IMR-90 (cell line): ENCODE measurements around the gene NR1H2. TPM values are rescaled to one million over a fixed set of nuclear protein-coding genes. Genes with fewer than 3 reads are reported as not detected.
"Not testable (repeated sequence)": the region's sequence is repeated elsewhere in the genome, so short reads cannot be mapped to it uniquely, and the experiment has no call there.

Experiments
- ATAC-seq: fragments of 200-7000 bp; cut with Tn5 transposase; 2 replicates; pipeline ENCODE4 v1.9.1; 2020; ENCODE audit warnings: low read depth, mild to moderate bottlenecking, moderate library complexity
- BruUV-seq: library from RNA; stranded (reverse); fragments of 400-500 nt; replicated peaks from 2 replicates; lab custom pipeline; 2021; lab: Mats Ljungman, UMichigan
- CTCF ChIA-PET: fragments of 300-600 bp; formaldehyde crosslinking; extraction: SDS; loops from one replicate; lab custom pipeline; 2021; ENCODE audit warnings: antibody characterized with exemption; lab: Yijun Ruan, JAX
- POLR2A ChIA-PET: fragments of 300-600 bp; sonication (Branson Sonifier 250); formaldehyde crosslinking; loops from one replicate; lab custom pipeline; 2022; ENCODE audit warnings: antibody characterized with exemption; ENCODE audit not compliant: unreplicated experiment; lab: Charles Lee
- DNase-seq: peaks from one replicate; pipeline ENCODE4 v3.0.0; 2013
- H2AFZ ChIP-seq: replicated peaks from 2 replicates; pipeline ENCODE3; 2013; ENCODE audit warnings: low read length, mild to moderate bottlenecking; ENCODE audit not compliant: poor library complexity
- H2AK5ac ChIP-seq: 2 replicates; pipeline ENCODE4 v1.6.1; 2013; ENCODE audit warnings: low read depth, low read length, inconsistent platforms
- H2AK9ac ChIP-seq: replicated peaks from 2 replicates; pipeline ENCODE3; 2013; ENCODE audit warnings: mild to moderate bottlenecking, low read depth, low read length, moderate library complexity; ENCODE audit not compliant: poor library complexity
- H2BK120ac ChIP-seq: 2 replicates; pipeline ENCODE4 v1.6.1; 2013; ENCODE audit warnings: low read depth, low read length, inconsistent platforms
- H2BK15ac ChIP-seq: 3 replicates; pipeline ENCODE4 v1.6.1; 2013; ENCODE audit warnings: low read depth, low read length, inconsistent platforms
- H2BK20ac ChIP-seq: 2 replicates; pipeline ENCODE4 v1.6.1; 2013; ENCODE audit warnings: low read depth, mild to moderate bottlenecking, inconsistent platforms, low read length, moderate library complexity
- H2BK5ac ChIP-seq: 2 replicates; pipeline ENCODE4 v1.6.1; 2013; ENCODE audit warnings: mild to moderate bottlenecking, low read depth, low read length, inconsistent platforms; ENCODE audit not compliant: poor library complexity, severe bottlenecking
- H3K14ac ChIP-seq: replicated peaks from 2 replicates; pipeline ENCODE4 v1.6.1; 2013; ENCODE audit warnings: low read depth, low read length, inconsistent platforms
- H3K18ac ChIP-seq: 2 replicates; pipeline ENCODE4 v1.6.1; 2013; ENCODE audit warnings: low read depth, low read length, control low read depth
- H3K23ac ChIP-seq: 2 replicates; pipeline ENCODE4 v1.6.1; 2013; ENCODE audit warnings: low read depth, low read length, inconsistent platforms
- H3K27ac ChIP-seq: 2 replicates; pipeline ENCODE4 v1.5.1; 2013; ENCODE audit warnings: mild to moderate bottlenecking, control low read depth, low read length; ENCODE audit not compliant: insufficient read depth
- H3K27me3 ChIP-seq: 2 replicates; pipeline ENCODE4 v1.6.1; 2013; ENCODE audit warnings: low read length; ENCODE audit not compliant: control insufficient read depth, insufficient read depth
- H3K36me3 ChIP-seq: 2 replicates; pipeline ENCODE4 v1.6.1; 2013; ENCODE audit warnings: low read length, mixed read lengths; ENCODE audit not compliant: control insufficient read depth, insufficient read depth
- H3K4ac ChIP-seq: 2 replicates; pipeline ENCODE4 v1.6.1; 2013; ENCODE audit warnings: low read depth, low read length, inconsistent platforms
- H3K4me1 ChIP-seq: 2 replicates; pipeline ENCODE4 v1.6.1; 2013; ENCODE audit warnings: low read length, mixed read lengths; ENCODE audit not compliant: control insufficient read depth, insufficient read depth
- H3K4me2 ChIP-seq: 2 replicates; pipeline ENCODE4 v1.6.1; 2013; ENCODE audit warnings: low read depth, mild to moderate bottlenecking, control low read depth, low read length, moderate library complexity
- H3K4me3 ChIP-seq: 2 replicates; pipeline ENCODE4 v1.5.1; 2013; ENCODE audit warnings: low read depth, mild to moderate bottlenecking, control low read depth, low read length, moderate library complexity; ENCODE audit not compliant: insufficient read depth
- H3K56ac ChIP-seq: 2 replicates; pipeline ENCODE4 v1.6.1; 2013; ENCODE audit warnings: low read length, inconsistent platforms; ENCODE audit not compliant: insufficient read depth; ENCODE audit errors: extremely low read depth
- H3K79me1 ChIP-seq, 2 experiments: 2 replicates each; pipeline ENCODE4 v1.6.1; 2013; ENCODE audit warnings: low read length in 2 of 2, inconsistent platforms in 1 of 2, low read depth in 1 of 2
- H3K9ac ChIP-seq: 2 replicates; pipeline ENCODE4 v1.6.1; 2013; ENCODE audit warnings: low read depth, low read length, control low read depth
- H3K9me1 ChIP-seq: 2 replicates; pipeline ENCODE4 v1.6.1; 2013; ENCODE audit warnings: low read length, inconsistent platforms; ENCODE audit not compliant: insufficient read depth
- H3K9me3 ChIP-seq: 2 replicates; pipeline ENCODE4 v1.6.1; 2013; ENCODE audit warnings: low read length; ENCODE audit not compliant: control insufficient read depth, insufficient read depth
- H4K20me1 ChIP-seq: 2 replicates; pipeline ENCODE4 v1.6.1; 2013; ENCODE audit warnings: low read length, inconsistent platforms; ENCODE audit not compliant: insufficient read depth
- H4K5ac ChIP-seq: 2 replicates; pipeline ENCODE4 v1.6.1; 2013; ENCODE audit warnings: mild to moderate bottlenecking, low read depth, low read length, control low read depth
- H4K8ac ChIP-seq, 2 experiments: 2 replicates each; pipeline ENCODE4 v1.6.1; 2013; ENCODE audit warnings: low read depth in 2 of 2, low read length in 2 of 2, control low read depth in 1 of 2, inconsistent platforms in 1 of 2
- H4K91ac ChIP-seq: 2 replicates; pipeline ENCODE4 v1.6.1; 2013; ENCODE audit warnings: low read depth, low read length, inconsistent platforms; ENCODE audit not compliant: insufficient read depth
- BHLHE40 ChIP-seq: fragments of 150-350 bp; IDR thresholded peaks from 2 replicates; pipeline ENCODE4 v1.6.1; 2016; ENCODE audit warnings: mild to moderate bottlenecking, low read depth, low read length
- CEBPB ChIP-seq: IDR thresholded peaks from 2 replicates; pipeline ENCODE4 v1.6.1; 2012; ENCODE audit warnings: low read depth, low read length, improper control_type of control experiment
- MAFK ChIP-seq: IDR thresholded peaks from 2 replicates; pipeline ENCODE4 v1.6.1; 2012; ENCODE audit warnings: low read depth, low read length, improper control_type of control experiment
- MAZ ChIP-seq: IDR thresholded peaks from 2 replicates; pipeline ENCODE4 v1.6.1; 2012; ENCODE audit warnings: low read depth, mild to moderate bottlenecking, low read length, improper control_type of control experiment, moderate library complexity, borderline replicate concordance
- MXI1 ChIP-seq: IDR thresholded peaks from 2 replicates; pipeline ENCODE4 v1.6.1; 2012; ENCODE audit warnings: low read depth, mild to moderate bottlenecking, low read length, moderate library complexity, borderline replicate concordance
- POLR2A ChIP-seq: IDR thresholded peaks from 2 replicates; pipeline ENCODE4 v1.6.1; 2012; ENCODE audit warnings: mild to moderate bottlenecking, low read depth, low read length
- RCOR1 ChIP-seq: IDR thresholded peaks from 2 replicates; pipeline ENCODE4 v1.6.1; 2012; ENCODE audit warnings: mild to moderate bottlenecking, low read length, improper control_type of control experiment; ENCODE audit not compliant: insufficient replicate concordance
- SMC3 ChIP-seq: fragments of 150-350 bp; IDR thresholded peaks from 2 replicates; pipeline ENCODE4 v1.6.1; 2016; ENCODE audit warnings: low read depth, mild to moderate bottlenecking, antibody characterized with exemption, low read length, moderate library complexity
- WGBS, 2 experiments: methylation state at CpG; one replicate each; pipeline versions ENCODE4 v1.1.5 to v1.1.7; 2013; ENCODE audit warnings: missing lambda C conversion rate in 2 of 2; ENCODE audit not compliant: insufficient read length in 1 of 2; ENCODE audit errors: extremely low coverage in 2 of 2; 5-methylcytosine and 5-hydroxymethylcytosine counted together
- dilution Hi-C: fragments of 300-500 bp; cut with HindIII; formaldehyde crosslinking; loops from one replicate; pipeline ENCODE4 v1.14.3; 2018; ENCODE audit warnings: low sequenced_read_pairs; ENCODE audit not compliant: unreplicated experiment
- in situ Hi-C: fragments of 300-500 bp; cut with MboI; formaldehyde crosslinking; loops from 3 replicates; pipeline ENCODE4 v1.14.3; 2019; ENCODE audit warnings: low sequenced_read_pairs, inconsistent platforms, mixed read lengths
- intact Hi-C: fragments of 100-400 bp; cut with micrococcal nuclease; formaldehyde crosslinking; loops from 2 replicates; pipeline ENCODE4 v1.10.0; 2022
- polyA plus RNA-seq, 3 experiments: library from polyadenylated mRNA; depleted of rRNA; stranded (reverse); fragments of >200 nt; gene quantifications; 2 replicates each; pipeline ENCODE4 v1.2.3, GENCODE V29; 2012; ENCODE audit warnings: low replicate concordance in 1 of 3
- total RNA-seq: library from RNA; depleted of rRNA; stranded (reverse); fragments of >200 nt; gene quantifications from 2 replicates; pipeline ENCODE4 v1.2.3, GENCODE V29; 2012
- TF ChIP-seq, protein P1 (sequence below): fragments of 150-350 bp; IDR thresholded peaks from 2 replicates; pipeline ENCODE4 v1.6.1; 2017; ENCODE audit warnings: mild to moderate bottlenecking, antibody characterized with exemption, low read length, low read depth

NR1H2 gene
- total and polyA plus RNA-seq, 2 of the 4 experiments (the other 2 are of a cell fraction) = 37.8 to 48.4 TPM

DNA sequence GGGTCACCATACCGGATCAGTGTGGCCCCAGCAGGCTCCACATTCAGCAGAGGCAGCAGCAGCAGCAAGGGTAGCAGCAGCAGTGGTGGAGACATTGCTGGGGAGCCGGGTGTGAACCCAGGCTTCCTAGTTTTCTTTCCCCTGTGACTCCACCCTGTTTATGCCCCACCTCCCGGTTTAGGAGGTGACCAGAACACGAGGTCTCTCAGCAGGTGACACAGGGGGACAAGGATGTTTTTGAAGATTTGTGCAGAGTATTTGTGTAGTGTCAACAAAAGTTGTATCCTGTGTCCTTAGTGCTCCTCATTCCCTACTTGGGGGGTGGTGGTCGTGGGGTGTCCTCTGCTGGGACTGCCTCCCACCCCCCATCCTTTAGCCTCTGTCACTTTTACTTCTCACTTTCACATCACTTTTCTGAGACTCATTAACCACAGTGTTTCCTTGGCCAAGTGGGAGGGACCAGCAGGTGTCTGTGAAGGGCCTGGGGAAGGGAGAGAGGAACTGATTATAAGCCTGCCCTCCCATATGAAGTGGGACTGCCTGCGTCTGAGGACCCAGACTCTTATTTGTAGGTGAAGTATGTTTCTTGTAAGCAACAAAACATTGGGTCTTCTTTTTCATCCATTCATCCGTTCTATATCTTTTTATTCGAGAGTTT lies 31.5 kb upstream of the NR1H2 start:
- Histone ChIP-seq H3K23ac (no peak overlapping the region), H4K8ac (no peak overlapping the region), H3K18ac (no peak overlapping the region), H3K4ac (no peak overlapping the region), H3K4me1 (no peaks in the 10 kb centered on the region), H3K79me1 (no peaks in the 10 kb centered on the region), H3K9ac (no peak overlapping the region), H3K27ac (no peak overlapping the region), H4K20me1 (no peaks in the 10 kb centered on the region), H2AK5ac (no peak overlapping the region), H4K91ac (no peak overlapping the region), H3K56ac (no peak overlapping the region), H2AK9ac (no peak overlapping the region), H2BK120ac (no peak overlapping the region), H3K27me3 (no peaks in the 10 kb centered on the region; the same call in 1 of the 2 replicates), H2BK5ac (no peak overlapping the region), H3K36me3 (no peaks in the 10 kb centered on the region), H2BK20ac (no peak overlapping the region), H2AFZ (no peak overlapping the region), H4K5ac (no peak overlapping the region), H3K4me2 (no peak overlapping the region), H3K4me3 (no peak overlapping the region), H3K9me3 (peaks cover 9% of the 10 kb centered on the region), H3K9me1 (no peaks in the 10 kb centered on the region), H3K14ac (no peak overlapping the region), H2BK15ac (no peak overlapping the region)
- ATAC-seq (no peak), DNase-seq (no peak)
- POLR2A ChIA-PET = no interaction called here
- dilution Hi-C loops (no loop called here), intact Hi-C loops (no loop called here), in situ Hi-C loops (no loop called here)
- no TSS peak for BruUV-seq
- TF ChIP-seq SMC3 = no peak
- TF ChIP-seq BHLHE40 = no peak
- TF ChIP-seq, protein P1, sequence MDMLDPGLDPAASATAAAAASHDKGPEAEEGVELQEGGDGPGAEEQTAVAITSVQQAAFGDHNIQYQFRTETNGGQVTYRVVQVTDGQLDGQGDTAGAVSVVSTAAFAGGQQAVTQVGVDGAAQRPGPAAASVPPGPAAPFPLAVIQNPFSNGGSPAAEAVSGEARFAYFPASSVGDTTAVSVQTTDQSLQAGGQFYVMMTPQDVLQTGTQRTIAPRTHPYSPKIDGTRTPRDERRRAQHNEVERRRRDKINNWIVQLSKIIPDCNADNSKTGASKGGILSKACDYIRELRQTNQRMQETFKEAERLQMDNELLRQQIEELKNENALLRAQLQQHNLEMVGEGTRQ = no peak
- no peak for TF ChIP-seq MAFK
- no peak for TF ChIP-seq CEBPB
- no peak for TF ChIP-seq POLR2A
- no peak for TF ChIP-seq MXI1
- no peak for TF ChIP-seq RCOR1
- TF ChIP-seq MAZ = no peak
- CTCF ChIA-PET = no interaction called here
- 80% methylated on average over 1 of the region's 8 CpGs; no CpG with 5 or more reads in 1 of the 2 experiments for whole genome bisulfite sequencing, 2 experiments

DNA sequence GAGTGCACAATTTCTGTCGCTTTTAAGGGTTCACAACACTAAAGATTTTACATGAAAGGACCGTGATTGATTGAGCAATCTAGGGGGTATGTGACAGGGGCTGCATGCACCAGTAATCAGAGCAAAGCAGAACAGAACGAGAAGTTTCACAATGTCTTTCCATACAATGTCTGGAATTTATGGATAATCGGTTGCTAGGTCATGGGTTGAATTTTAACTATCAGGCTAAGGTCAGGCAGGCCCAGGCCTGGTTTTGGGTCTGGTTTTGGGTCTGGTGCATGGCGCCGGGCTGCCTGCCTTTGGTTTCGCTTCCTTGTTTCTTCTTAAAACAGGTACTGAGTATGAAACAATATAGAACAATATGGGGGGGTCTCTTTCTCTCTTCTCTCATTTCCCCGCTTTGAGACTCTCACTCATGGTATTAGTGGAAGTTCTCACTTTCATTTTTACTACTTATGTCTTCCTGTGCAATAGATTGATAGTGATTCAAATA lies 29.1 kb upstream of the NR1H2 start:
- H4K5ac ChIP-seq, H2BK20ac ChIP-seq, H3K4me3 ChIP-seq, H2AK5ac ChIP-seq, H2BK120ac ChIP-seq, H2AK9ac ChIP-seq, CTCF ChIA-PET, H3K9me3 ChIP-seq, H3K9ac ChIP-seq, H3K27me3 ChIP-seq, H4K91ac ChIP-seq, dilution Hi-C loops, H3K18ac ChIP-seq, H4K20me1 ChIP-seq, BruUV-seq, POLR2A ChIA-PET, H3K4me1 ChIP-seq, H3K14ac ChIP-seq, H3K56ac ChIP-seq, H2BK15ac ChIP-seq, H3K9me1 ChIP-seq, H3K4ac ChIP-seq, H2BK5ac ChIP-seq, H3K27ac ChIP-seq, H3K36me3 ChIP-seq, intact Hi-C loops, H2AFZ ChIP-seq, ATAC-seq, in situ Hi-C loops, H3K4me2 ChIP-seq, H3K23ac ChIP-seq, H4K8ac ChIP-seq, DNase-seq, H3K79me1 ChIP-seq: not testable (repeated sequence)
- 46% methylated on average over 3 of the region's 8 CpGs; no CpG with 5 or more reads in 1 of the 2 experiments for WGBS, 2 experiments
